Upper lobe of right lung (tissue), 1 donor: ENCODE results near the gene LMTK3. TPM values are rescaled to one million over a fixed set of nuclear protein-coding genes. Genes with fewer than 3 reads are reported as not detected.
"Not testable (repeated sequence)": the region's sequence is repeated elsewhere in the genome, so short reads cannot be mapped to it uniquely, and the experiment has no call there.

Experiments used
- ATAC-seq: fragments of 200-7000 bp; cut with Tn5 transposase; one replicate; pipeline ENCODE4 v1.9.1; 2020; ENCODE audit warnings: mild to moderate bottlenecking, moderate library complexity
- DNase-seq: peaks from one replicate; pipeline ENCODE4 v3.0.0-alpha.2; 2020
- H3K27ac ChIP-seq: fragments of 200-600 bp; one replicate; pipeline ENCODE4 v1.8.0; 2022
- H3K27me3 ChIP-seq: fragments of 200-600 bp; one replicate; pipeline ENCODE4 v1.8.0; 2022; ENCODE audit warnings: mild to moderate bottlenecking
- H3K36me3 ChIP-seq: fragments of 200-600 bp; one replicate; pipeline ENCODE4 v1.8.0; 2022
- H3K4me1 ChIP-seq: fragments of 200-600 bp; one replicate; pipeline ENCODE4 v1.8.0; 2022
- H3K4me3 ChIP-seq: fragments of 200-600 bp; one replicate; pipeline ENCODE4 v1.8.0; 2022; ENCODE audit warnings: mild to moderate bottlenecking
- H3K9me3 ChIP-seq: fragments of 200-600 bp; one replicate; pipeline ENCODE4 v1.8.0; 2022
- CTCF ChIP-seq: fragments of 200-600 bp; IDR thresholded peaks from one replicate; pipeline ENCODE4 v1.8.0; 2022; ENCODE audit warnings: antibody characterized with exemption
- intact Hi-C: fragments of 100-400 bp; cut with DNase I; formaldehyde crosslinking; loops from one replicate; pipeline ENCODE4 v1.11.0; 2022
- total RNA-seq: library from RNA; stranded (reverse); fragmentation: NEBNext Ultra II Directional; extraction: Animal tissue kit (Norgen Biotek cat#: 25700); gene quantifications from one replicate; pipeline ENCODE4 v1.2.1, GENCODE V29; 2021
- donor health status: DM: no; HTN: yes; CAD: no; lungs with severe emphysema.

LMTK3 gene
- total RNA-seq, 1 donor from 2014 or later, result 7.1 TPM

- no peak for TF ChIP-seq CTCF
- intact Hi-C loops, result no loop called here
- no peak for ATAC-seq
- no peak overlapping the region for H3K27ac ChIP-seq
- H3K36me3 ChIP-seq, result no peaks in the 10 kb centered on the region
- H3K9me3 ChIP-seq, result peaks cover 17% of the 10 kb centered on the region
- DNase-seq, result no peak
- H3K4me1 ChIP-seq, result no peaks in the 10 kb centered on the region
- H3K27me3 ChIP-seq, result no peaks in the 10 kb centered on the region
- H3K4me3 ChIP-seq, result no peak overlapping the region
Measured at GRCh38 chr19:48530770-48531169, 19.1 kb upstream of the LMTK3 start.

- TF ChIP-seq CTCF, result no peak
- Histone ChIP-seq H3K4me1 (no peaks in the 10 kb centered on the region), H3K27ac (no peak overlapping the region), H3K36me3 (no peaks in the 10 kb centered on the region), H3K27me3 (no peaks in the 10 kb centered on the region), H3K9me3 (peaks cover 17% of the 10 kb centered on the region), H3K4me3 (no peak overlapping the region)
- intact Hi-C loops, result no loop called here
- DNase-seq (no peak), ATAC-seq (no peak)
Measured at GRCh38 chr19:48530066-48530720, 18.6 kb upstream of the LMTK3 start.

GRCh38 chr19:48529156-48529555 lies 17.5 kb upstream of the LMTK3 start:
- no peak overlapping the region for H3K4me3 ChIP-seq
- H3K27me3 ChIP-seq, result no peaks in the 10 kb centered on the region
- no peaks in the 10 kb centered on the region for H3K36me3 ChIP-seq
- peaks cover 17% of the 10 kb centered on the region for H3K9me3 ChIP-seq
- TF ChIP-seq CTCF, result no peak
- H3K27ac ChIP-seq, result no peak overlapping the region
- ATAC-seq, result no peak
- no peak for DNase-seq
- no peaks in the 10 kb centered on the region for H3K4me1 ChIP-seq
- intact Hi-C loops, result no loop called here

GRCh38 chr19:48524732-48525131 lies 13.1 kb upstream of the LMTK3 start:
- Histone ChIP-seq H3K9me3 (peaks cover 17% of the 10 kb centered on the region), H3K4me3 (no peak overlapping the region), H3K36me3 (no peaks in the 10 kb centered on the region), H3K27ac (no peak overlapping the region), H3K27me3 (no peaks in the 10 kb centered on the region), H3K4me1 (no peaks in the 10 kb centered on the region)
- intact Hi-C loops, result no loop called here
- ATAC-seq (no peak), DNase-seq (no peak)
- TF ChIP-seq CTCF, result no peak

- ATAC-seq (no peak), DNase-seq (no peak)
- Histone ChIP-seq H3K27me3 (no peaks in the 10 kb centered on the region), H3K27ac (no peak overlapping the region), H3K4me1 (no peaks in the 10 kb centered on the region), H3K9me3 (peaks cover 15% of the 10 kb centered on the region), H3K36me3 (no peaks in the 10 kb centered on the region), H3K4me3 (no peak overlapping the region)
- intact Hi-C loops, result no loop called here
- TF ChIP-seq CTCF, result no peak
Measured at GRCh38 chr19:48524221-48524620, 12.6 kb upstream of the LMTK3 start.

GRCh38 chr19:48520134-48520533 lies 8.5 kb upstream of the LMTK3 start:
- Histone ChIP-seq H3K36me3 (no peaks in the 10 kb centered on the region), H3K4me1 (no peaks in the 10 kb centered on the region), H3K9me3 (no peaks in the 10 kb centered on the region), H3K4me3 (no peak overlapping the region), H3K27me3 (no peaks in the 10 kb centered on the region), H3K27ac (no peak overlapping the region)
- no peak for DNase-seq
- intact Hi-C loops, result no loop called here
- no peak for TF ChIP-seq CTCF
- no peak for ATAC-seq

- intact Hi-C loops, H3K4me1 ChIP-seq, ATAC-seq, H3K36me3 ChIP-seq, H3K27ac ChIP-seq, H3K4me3 ChIP-seq, H3K27me3 ChIP-seq, DNase-seq, H3K9me3 ChIP-seq: not testable (repeated sequence)
Measured at GRCh38 chr19:48519426-48519825, 7.8 kb upstream of the LMTK3 start.
